ENCODE data around the gene TRIM33. TPM values are rescaled to one million over a fixed set of nuclear protein-coding genes. Genes with fewer than 3 reads are reported as not detected.
"Not testable (repeated sequence)": the region's sequence is repeated elsewhere in the genome, so short reads cannot be mapped to it uniquely, and the experiment has no call there.

TRIM33 gene
- total RNA-seq, 2 donors from 2014 or later, result 36.7 to 54.9 TPM

DNA sequence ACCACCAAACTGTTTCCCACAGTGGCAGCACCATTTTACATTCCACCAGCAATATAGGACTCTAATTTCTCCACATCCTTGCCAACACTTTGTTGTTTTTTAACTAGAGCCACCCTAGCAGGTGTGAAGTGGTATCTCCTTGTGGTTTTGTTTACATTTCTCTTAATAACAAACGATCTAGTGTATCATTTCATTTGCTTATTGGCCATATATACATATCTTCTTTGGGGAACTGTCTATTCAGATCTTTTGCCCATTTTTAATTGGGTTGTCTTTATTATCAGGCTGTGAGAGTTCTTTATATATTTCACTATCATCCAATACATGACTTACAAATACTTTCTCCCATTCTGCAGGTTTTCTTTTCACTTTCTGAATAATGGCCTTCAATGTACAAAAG is 18.0 kb downstream of the TRIM33 start:
- Histone ChIP-seq H3K9me3 (no peaks in the 10 kb centered on the region), H3K27ac (no peak overlapping the region), H3K4me3 (no peak overlapping the region), H3K36me3 (no peaks in the 10 kb centered on the region), H3K27me3 (replicated peaks; ENCODE audit: insufficient read depth) (no peaks in the 10 kb centered on the region), H3K4me1 (replicated peaks) (no peaks in the 10 kb centered on the region)
- no peak for TF ChIP-seq POLR2AphosphoS5 (IDR thresholded peaks at IDR 0.05)
- no peak for TF ChIP-seq POLR2A (IDR thresholded peaks at IDR 0.05)
- TF ChIP-seq, protein P1, sequence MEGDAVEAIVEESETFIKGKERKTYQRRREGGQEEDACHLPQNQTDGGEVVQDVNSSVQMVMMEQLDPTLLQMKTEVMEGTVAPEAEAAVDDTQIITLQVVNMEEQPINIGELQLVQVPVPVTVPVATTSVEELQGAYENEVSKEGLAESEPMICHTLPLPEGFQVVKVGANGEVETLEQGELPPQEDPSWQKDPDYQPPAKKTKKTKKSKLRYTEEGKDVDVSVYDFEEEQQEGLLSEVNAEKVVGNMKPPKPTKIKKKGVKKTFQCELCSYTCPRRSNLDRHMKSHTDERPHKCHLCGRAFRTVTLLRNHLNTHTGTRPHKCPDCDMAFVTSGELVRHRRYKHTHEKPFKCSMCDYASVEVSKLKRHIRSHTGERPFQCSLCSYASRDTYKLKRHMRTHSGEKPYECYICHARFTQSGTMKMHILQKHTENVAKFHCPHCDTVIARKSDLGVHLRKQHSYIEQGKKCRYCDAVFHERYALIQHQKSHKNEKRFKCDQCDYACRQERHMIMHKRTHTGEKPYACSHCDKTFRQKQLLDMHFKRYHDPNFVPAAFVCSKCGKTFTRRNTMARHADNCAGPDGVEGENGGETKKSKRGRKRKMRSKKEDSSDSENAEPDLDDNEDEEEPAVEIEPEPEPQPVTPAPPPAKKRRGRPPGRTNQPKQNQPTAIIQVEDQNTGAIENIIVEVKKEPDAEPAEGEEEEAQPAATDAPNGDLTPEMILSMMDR (IDR thresholded peaks at IDR 0.05), result no peak
- intact Hi-C loops (cut with DNase I), result no loop called here
- DNase-seq (ENCODE audit: low spot score), result no peak
- 84% methylated on average over 1 of the region's 1 CpG for WGBS

DNA sequence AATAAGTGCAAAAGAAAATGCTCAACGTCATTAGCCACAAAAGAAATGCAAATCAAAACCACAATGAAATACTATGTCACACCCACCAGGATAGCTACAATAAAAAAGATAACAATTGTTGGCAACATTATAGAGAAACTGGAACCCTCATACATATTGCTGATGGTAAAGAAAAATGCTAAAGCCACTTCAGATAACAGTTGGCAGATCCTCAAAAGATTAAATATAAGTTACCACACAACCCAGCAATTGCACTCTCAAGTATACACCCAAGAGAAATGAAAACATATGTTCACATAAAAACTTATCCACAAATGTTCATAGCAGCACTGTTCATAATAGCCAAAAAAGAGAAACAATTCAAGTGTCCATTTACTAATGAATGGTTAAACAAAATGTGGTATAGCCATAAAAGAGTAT is 20.7 kb downstream of the TRIM33 start:
- WGBS, result 41% methylated on average over 1 of the region's 1 CpG
- H3K9me3 ChIP-seq, result no peaks in the 10 kb centered on the region
- no peak overlapping the region for H3K27ac ChIP-seq
- no peaks in the 10 kb centered on the region for H3K27me3 ChIP-seq (replicated peaks; ENCODE audit: insufficient read depth)
- TF ChIP-seq POLR2A (IDR thresholded peaks at IDR 0.05) (no peak), POLR2AphosphoS5 (IDR thresholded peaks at IDR 0.05) (no peak)
- TF ChIP-seq, protein P1 (IDR thresholded peaks at IDR 0.05), result no peak
- H3K4me3 ChIP-seq, result no peak overlapping the region
- intact Hi-C loops (cut with DNase I), result no loop called here
- H3K4me1 ChIP-seq (replicated peaks), result no peaks in the 10 kb centered on the region
- no peaks in the 10 kb centered on the region for H3K36me3 ChIP-seq
- no peak for DNase-seq (ENCODE audit: low spot score)

DNA sequence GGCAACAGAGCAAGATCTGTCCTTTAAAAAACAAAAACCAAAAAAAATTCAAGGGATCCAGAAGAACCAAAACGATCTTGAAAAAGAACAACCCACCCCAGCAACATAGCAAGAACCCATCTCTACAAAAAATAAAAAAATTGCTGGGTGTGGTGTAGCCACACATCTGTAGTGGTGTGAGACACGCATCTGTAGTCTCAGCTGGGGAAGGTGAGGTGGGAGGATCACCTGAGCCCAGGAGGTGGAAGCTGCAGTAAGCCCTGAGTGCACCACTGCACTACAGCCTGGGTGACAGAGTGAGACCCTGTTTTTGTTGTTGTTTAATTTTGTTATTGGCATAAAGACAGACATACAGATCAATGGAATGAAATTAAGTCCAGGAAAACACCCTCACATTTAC is 22.3 kb downstream of the TRIM33 start:
- intact Hi-C loops (cut with DNase I), result no loop called here
- TF ChIP-seq, protein P1 (IDR thresholded peaks at IDR 0.05), result no peak
- TF ChIP-seq POLR2A (IDR thresholded peaks at IDR 0.05) (no peak), POLR2AphosphoS5 (IDR thresholded peaks at IDR 0.05) (no peak)
- Histone ChIP-seq H3K27ac (no peak overlapping the region), H3K4me1 (replicated peaks) (no peaks in the 10 kb centered on the region), H3K27me3 (replicated peaks; ENCODE audit: insufficient read depth) (no peaks in the 10 kb centered on the region), H3K9me3 (no peaks in the 10 kb centered on the region), H3K4me3 (no peak overlapping the region), H3K36me3 (no peaks in the 10 kb centered on the region)
- DNase-seq (ENCODE audit: low spot score), result no peak
- 83% methylated on average over 2 of the region's 2 CpGs for WGBS

DNA sequence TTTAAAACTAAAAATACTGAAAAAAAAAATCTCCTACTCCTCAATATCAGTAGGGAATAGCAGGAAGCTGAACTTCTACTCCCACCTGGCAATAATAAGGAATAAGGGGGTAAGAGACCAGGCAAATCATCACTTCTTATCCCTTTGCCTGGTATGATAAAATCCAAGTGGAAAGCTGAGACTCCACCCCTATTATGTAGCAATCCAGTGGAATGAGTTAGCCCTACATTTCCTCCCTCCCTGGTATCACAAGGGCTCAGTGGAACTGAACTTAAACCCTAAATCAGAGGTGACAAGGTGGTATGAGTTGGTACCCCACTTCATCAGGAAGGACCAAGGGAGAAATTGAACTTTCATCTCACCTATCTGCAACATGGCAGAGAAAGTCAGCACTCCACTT is 25.7 kb downstream of the TRIM33 start:
- intact Hi-C loops (cut with DNase I), result no loop called here

DNA sequence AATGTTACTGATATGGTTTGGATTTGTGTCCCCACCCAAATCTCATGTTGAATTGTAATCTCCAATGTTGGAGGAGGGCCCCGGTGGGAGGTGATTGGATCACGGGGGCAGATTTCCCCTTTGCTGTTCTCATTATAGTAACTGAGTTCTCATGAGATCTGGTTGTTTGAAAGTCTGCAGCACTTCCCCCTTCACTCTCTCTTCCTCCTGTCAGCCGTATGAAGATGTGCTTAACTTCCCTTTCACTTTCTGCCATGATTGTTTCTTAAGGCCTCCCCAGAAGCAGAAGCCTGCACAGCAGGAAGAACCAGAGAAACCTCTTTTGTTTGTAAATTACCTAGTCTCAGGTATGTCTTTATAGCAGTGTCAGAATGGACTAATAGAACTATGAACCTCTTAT is 28.4 kb downstream of the TRIM33 start:
- TF ChIP-seq POLR2AphosphoS5 (IDR thresholded peaks at IDR 0.05) (peak; percentile 43), POLR2A (IDR thresholded peaks at IDR 0.05) (no peak)
- DNase-seq (ENCODE audit: low spot score), result peak; percentile 26
- H3K9me3 ChIP-seq, result no peaks in the 10 kb centered on the region
- 54% methylated on average over 3 of the region's 3 CpGs for WGBS
- no peaks in the 10 kb centered on the region for H3K27me3 ChIP-seq (replicated peaks; ENCODE audit: insufficient read depth)
- no peak overlapping the region for H3K4me3 ChIP-seq
- H3K27ac ChIP-seq, result no peak overlapping the region
- intact Hi-C loops (cut with DNase I), result no loop called here
- H3K36me3 ChIP-seq, result no peaks in the 10 kb centered on the region
- peaks cover 2% of the 10 kb centered on the region for H3K4me1 ChIP-seq (replicated peaks)

More for the DNA sequence above, 25.7 kb downstream of the TRIM33 start:
- Histone ChIP-seq H3K27me3 (replicated peaks; ENCODE audit: insufficient read depth) (no peaks in the 10 kb centered on the region), H3K27ac (no peak overlapping the region), H3K36me3 (no peaks in the 10 kb centered on the region), H3K4me3 (no peak overlapping the region), H3K4me1 (replicated peaks) (peaks cover 2% of the 10 kb centered on the region), H3K9me3 (no peaks in the 10 kb centered on the region)
- no peak for TF ChIP-seq POLR2AphosphoS5 (IDR thresholded peaks at IDR 0.05)
- no peak for TF ChIP-seq POLR2A (IDR thresholded peaks at IDR 0.05)
- TF ChIP-seq, protein P1 (IDR thresholded peaks at IDR 0.05), result no peak
- DNase-seq (ENCODE audit: low spot score), result no peak

DNA sequence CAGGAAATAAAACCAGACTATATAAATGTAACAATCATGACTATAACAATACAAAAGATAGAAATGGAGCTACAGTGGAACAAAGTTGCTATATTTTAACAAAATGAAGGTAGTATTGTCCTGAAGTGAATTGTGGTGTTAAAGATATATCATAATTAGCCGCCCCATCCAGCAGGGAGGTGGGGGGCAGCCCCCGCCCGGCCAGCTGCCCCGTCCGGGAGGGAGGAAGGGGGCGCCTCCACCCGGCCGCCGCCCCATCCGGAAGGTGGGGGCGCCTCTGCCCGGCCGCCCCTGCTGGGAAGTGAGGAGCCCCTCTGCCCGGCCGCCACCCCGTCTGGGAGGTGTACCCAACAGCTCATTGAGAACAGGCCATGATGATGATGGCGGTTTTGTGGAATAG is 31.4 kb downstream of the TRIM33 start:
- H3K36me3 ChIP-seq; H3K4me3 ChIP-seq; H3K9me3 ChIP-seq; H3K27me3 ChIP-seq (replicated peaks; ENCODE audit: insufficient read depth); H3K27ac ChIP-seq; DNase-seq (ENCODE audit: low spot score); intact Hi-C loops (cut with DNase I); H3K4me1 ChIP-seq (replicated peaks): not testable (repeated sequence)
- 88% methylated on average over 17 of the region's 17 CpGs for WGBS

Measured in prostate gland (tissue), 2 donors.